ENCODE data around the gene ELMOD3. TPM values are rescaled to one million over a fixed set of nuclear protein-coding genes. Genes with fewer than 3 reads are reported as not detected.

Gene ELMOD3
- total and polyA plus RNA-seq, 2 of the 8 experiments (the other 6 are each of a cell fraction or from before 2014, with no cell fraction given), result 8.5 to 10.2 TPM

GRCh38 chr2:85427300-85427835, 72.8 kb downstream of the ELMOD3 start (continued):
- no peak for TF ChIP-seq KDM4A (IDR thresholded peaks at IDR 0.05; ENCODE audit: low read depth, low read length, severe bottlenecking)

Data from H1 (cell line).